ENCODE results near the gene ADD2. TPM values are rescaled to one million over a fixed set of nuclear protein-coding genes. Genes with fewer than 3 reads are reported as not detected.

ADD2 gene
- total and polyA plus RNA-seq, 7 donors, result 0.09 to 2.6 (median 0.85) TPM

- TF ChIP-seq CTCF (IDR thresholded peaks at IDR 0.05), result no peak
- no peak for DNase-seq
- Histone ChIP-seq H3K4me3 (no peak overlapping the region), H3K27me3 (ENCODE audit: insufficient read depth in 3 of 3, low read length in 2 of 3) (peaks cover 0 to 9% (median 0%) of the 10 kb centered on the region in 3 donors), H3K27ac (no peak overlapping the region), H3K9me3 (no peaks in the 10 kb centered on the region), H3K4me1 (no peaks in the 10 kb centered on the region), H3K36me3 (ENCODE audit: insufficient read depth in 1 of 2, low read depth in 1 of 2) (no peaks in the 10 kb centered on the region)
- ATAC-seq, result no peak
- intact Hi-C loops (cut with DNase I), result no loop called here
- 73 to 91% (median 89%) methylated on average over 2 of the region's 2 CpGs for WGBS, 3 donors
Observed at GRCh38 chr2:70730730-70731129, 37.3 kb downstream of the ADD2 start.

GRCh38 chr2:70729647-70730046 lies 38.4 kb downstream of the ADD2 start:
- H3K27me3 ChIP-seq (ENCODE audit: insufficient read depth in 3 of 3, low read length in 2 of 3), result peaks cover 0 to 3% (median 0%) of the 10 kb centered on the region in 3 donors
- H3K4me1 ChIP-seq, result no peaks in the 10 kb centered on the region
- ATAC-seq, result no peak
- no peaks in the 10 kb centered on the region for H3K9me3 ChIP-seq
- H3K4me3 ChIP-seq, result no peak overlapping the region
- intact Hi-C loops (cut with DNase I), result no loop called here
- no peak for DNase-seq
- WGBS, 3 donors, result 93 to 95% (median 94%) methylated on average over 1 of the region's 1 CpG
- no peak overlapping the region for H3K27ac ChIP-seq
- no peaks in the 10 kb centered on the region for H3K36me3 ChIP-seq (ENCODE audit: insufficient read depth in 1 of 2, low read depth in 1 of 2)
- TF ChIP-seq CTCF (IDR thresholded peaks at IDR 0.05), result no peak

- no peak overlapping the region for H3K4me3 ChIP-seq
- no peaks in the 10 kb centered on the region for H3K36me3 ChIP-seq (ENCODE audit: insufficient read depth in 1 of 2, low read depth in 1 of 2)
- no peak for ATAC-seq
- 65 to 73% (median 66%) methylated on average over 7 of the region's 7 CpGs for whole genome bisulfite sequencing, 3 donors
- no peaks in the 10 kb centered on the region for H3K4me1 ChIP-seq
- H3K27ac ChIP-seq, result no peak overlapping the region
- DNase-seq, result no peak
- no peaks in the 10 kb centered on the region for H3K27me3 ChIP-seq (ENCODE audit: insufficient read depth in 3 of 3, low read length in 2 of 3)
- intact Hi-C loops (cut with DNase I), result no loop called here
- H3K9me3 ChIP-seq, result no peaks in the 10 kb centered on the region
- no peak for TF ChIP-seq CTCF (IDR thresholded peaks at IDR 0.05)
Observed at GRCh38 chr2:70728128-70728527, 39.9 kb downstream of the ADD2 start.

- Histone ChIP-seq H3K27me3 (ENCODE audit: insufficient read depth in 3 of 3, low read length in 2 of 3) (no peaks in the 10 kb centered on the region), H3K4me1 (no peaks in the 10 kb centered on the region), H3K27ac (no peak overlapping the region), H3K4me3 (no peak overlapping the region), H3K36me3 (ENCODE audit: insufficient read depth in 1 of 2, low read depth in 1 of 2) (no peaks in the 10 kb centered on the region), H3K9me3 (no peaks in the 10 kb centered on the region)
- WGBS, 3 donors, result 72 to 78% (median 74%) methylated on average over 11 of the region's 11 CpGs
- intact Hi-C loops (cut with DNase I), result no loop called here
- TF ChIP-seq CTCF (IDR thresholded peaks at IDR 0.05), result no peak
- ATAC-seq, result no peak
- no peak for DNase-seq
Observed at GRCh38 chr2:70726947-70727725, 40.9 kb downstream of the ADD2 start.

- Histone ChIP-seq H3K9me3 (no peaks in the 10 kb centered on the region), H3K4me1 (no peaks in the 10 kb centered on the region), H3K27me3 (ENCODE audit: insufficient read depth in 3 of 3, low read length in 2 of 3) (no peaks in the 10 kb centered on the region), H3K4me3 (no peak overlapping the region), H3K27ac (no peak overlapping the region), H3K36me3 (ENCODE audit: insufficient read depth in 1 of 2, low read depth in 1 of 2) (no peaks in the 10 kb centered on the region)
- ATAC-seq (no peak), DNase-seq (no peak)
- 93 to 95% (median 94%) methylated on average over 3 of the region's 3 CpGs for WGBS, 3 donors
- no peak for TF ChIP-seq CTCF (IDR thresholded peaks at IDR 0.05)
- intact Hi-C loops (cut with DNase I), result no loop called here
Observed at GRCh38 chr2:70725505-70725904, 42.5 kb downstream of the ADD2 start.
